Measurements from ENCODE around the gene ZMYM4. TPM values are rescaled to one million over a fixed set of nuclear protein-coding genes. Genes with fewer than 3 reads are reported as not detected.

Gene ZMYM4
- total and polyA plus RNA-seq, 11 donors = 8.0 to 44.3 (median 32.2) TPM

- Histone ChIP-seq H3K36me3 (peaks cover 0 to 33% (median 6%) of the 10 kb centered on the region in 9 donors), H3K27ac (no peak overlapping the region), H3K27me3 (no peaks in the 10 kb centered on the region), H3K4me3 (no peak overlapping the region), H3K4me1 (peaks cover 0 to 28% (median 17%) of the 10 kb centered on the region in 12 donors), H3K9me3 (no peaks in the 10 kb centered on the region)
- DNase-seq (no peak), ATAC-seq (no peak)
- intact Hi-C loops (cut with DNase I) = loop anchor here in 9 of 10 donors (1.0 to 10.0 kb wide), 5 partner anchors 93 to 263 kb away; partner anchors contain the start of gene ZMYM6 (in 1 of the 9)
- no peak for TF ChIP-seq CTCF (IDR thresholded peaks at IDR 0.05)
- TF ChIP-seq POLR2A (IDR thresholded peaks at IDR 0.05) = no peak
- WGBS, 4 donors = 89 to 100% (median 92%) methylated on average over 2 of the region's 2 CpGs
These were observed 29.4 kb downstream of the ZMYM4 start for GRCh38 chr1:35297886-35298285.

- no peak overlapping the region for H3K4me3 ChIP-seq
- peak in 11 of 12 donors; percentile 20 to 60 (median 45) for TF ChIP-seq CTCF (IDR thresholded peaks at IDR 0.05)
- TF ChIP-seq POLR2A (IDR thresholded peaks at IDR 0.05) = no peak
- DNase-seq (peak in 3 of 5 donors; percentile 23 to 31 (median 24)), ATAC-seq (peak; percentile 62 to 84 (median 78))
- intact Hi-C loops (cut with DNase I) = loop anchor here in 9 of 10 donors (1.0 to 10.0 kb wide), 5 partner anchors 94 to 264 kb away; partner anchors contain the start of gene ZMYM6 (in 1 of the 9)
- no peaks in the 10 kb centered on the region for H3K9me3 ChIP-seq
- H3K36me3 ChIP-seq = peaks cover 0 to 27% (median 4%) of the 10 kb centered on the region in 9 donors
- WGBS, 4 donors = 4 to 13% (median 8%) methylated on average over 2 of the region's 2 CpGs
- no peaks in the 10 kb centered on the region for H3K27me3 ChIP-seq
- peaks cover 0 to 28% (median 17%) of the 10 kb centered on the region in 12 donors for H3K4me1 ChIP-seq
- H3K27ac ChIP-seq = no peak overlapping the region
These were observed 30.0 kb downstream of the ZMYM4 start for GRCh38 chr1:35298464-35298863.

GRCh38 chr1:35300376-35300775 is 31.9 kb downstream of the ZMYM4 start:
- 96 to 100% (median 98%) methylated on average over 1 of the region's 1 CpG for WGBS, 4 donors
- H3K36me3 ChIP-seq = peaks cover 0 to 20% (median 2%) of the 10 kb centered on the region in 9 donors
- intact Hi-C loops (cut with DNase I) = no loop called here
- TF ChIP-seq POLR2A (IDR thresholded peaks at IDR 0.05) = no peak
- DNase-seq (no peak), ATAC-seq (no peak)
- H3K4me1 ChIP-seq = peaks cover 0 to 28% (median 17%) of the 10 kb centered on the region in 12 donors
- H3K4me3 ChIP-seq = no peak overlapping the region
- H3K27me3 ChIP-seq = no peaks in the 10 kb centered on the region
- no peaks in the 10 kb centered on the region for H3K9me3 ChIP-seq
- H3K27ac ChIP-seq = no peak overlapping the region

DNA sequence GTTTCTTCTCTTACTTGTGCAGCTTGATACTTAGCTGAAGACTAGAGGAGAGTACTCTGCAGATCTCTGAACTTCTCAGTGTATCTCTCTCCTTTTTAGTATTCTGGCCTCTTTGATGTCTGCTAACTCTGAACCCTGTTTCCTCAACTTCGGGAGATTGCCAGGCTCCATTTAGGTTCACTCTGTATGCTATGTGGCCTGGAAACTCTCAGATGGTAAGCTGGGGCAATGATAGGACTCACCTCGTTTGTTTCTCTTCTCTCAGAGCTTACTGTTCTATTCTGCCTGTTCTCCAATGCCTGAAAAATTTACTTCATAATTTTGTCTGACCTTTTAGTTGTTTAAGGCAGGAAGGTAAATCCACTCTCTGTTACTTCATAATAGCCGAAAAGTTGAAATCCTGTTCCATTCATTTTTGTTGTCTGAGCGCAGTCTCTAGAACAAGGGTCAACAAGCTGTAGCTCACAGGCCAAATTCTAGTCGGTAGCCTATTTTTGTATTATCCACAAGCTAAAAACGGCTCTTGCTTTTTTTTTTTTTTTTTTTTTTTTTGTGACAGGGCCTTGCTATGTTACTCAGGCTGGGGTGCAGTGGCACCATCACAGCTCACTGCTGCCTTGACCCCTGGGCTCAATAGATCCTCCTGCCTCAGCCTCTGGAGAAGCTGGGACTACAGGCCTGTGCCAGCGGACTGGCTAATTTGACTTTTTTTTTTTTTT is 33.3 kb downstream of the ZMYM4 start:
- Histone ChIP-seq H3K9me3 (no peaks in the 10 kb centered on the region), H3K36me3 (peaks cover 0 to 16% (median 2%) of the 10 kb centered on the region in 9 donors), H3K27ac (peak overlapping the region; percentile 22 to 80 (median 70)), H3K27me3 (no peaks in the 10 kb centered on the region), H3K4me1 (peaks cover 0 to 41% (median 20%) of the 10 kb centered on the region in 12 donors), H3K4me3 (no peak overlapping the region)
- intact Hi-C loops (cut with DNase I) = no loop called here
- DNase-seq (no peak), ATAC-seq (peak; percentile 35 to 68 (median 54))
- 36 to 49% (median 38%) methylated on average over 7 of the region's 7 CpGs for WGBS, 4 donors
- TF ChIP-seq POLR2A (IDR thresholded peaks at IDR 0.05) (no peak), CTCF (IDR thresholded peaks at IDR 0.05) (no peak)
